GM12874 (cell line): Measurements from ENCODE around the gene PDGFA.
A peak's percentile ranks its signal among the peaks of the same experiment; 100 is the strongest.

Source experiments
- TF ChIP-seq, protein P1 (sequence below): IDR thresholded peaks from 2 replicates; pipeline ENCODE4 v1.5.1; 2011; ENCODE audit warnings: low read depth, mild to moderate bottlenecking, control low read depth, low read length, moderate library complexity; ENCODE audit not compliant: insufficient read depth

PDGFA gene

DNA sequence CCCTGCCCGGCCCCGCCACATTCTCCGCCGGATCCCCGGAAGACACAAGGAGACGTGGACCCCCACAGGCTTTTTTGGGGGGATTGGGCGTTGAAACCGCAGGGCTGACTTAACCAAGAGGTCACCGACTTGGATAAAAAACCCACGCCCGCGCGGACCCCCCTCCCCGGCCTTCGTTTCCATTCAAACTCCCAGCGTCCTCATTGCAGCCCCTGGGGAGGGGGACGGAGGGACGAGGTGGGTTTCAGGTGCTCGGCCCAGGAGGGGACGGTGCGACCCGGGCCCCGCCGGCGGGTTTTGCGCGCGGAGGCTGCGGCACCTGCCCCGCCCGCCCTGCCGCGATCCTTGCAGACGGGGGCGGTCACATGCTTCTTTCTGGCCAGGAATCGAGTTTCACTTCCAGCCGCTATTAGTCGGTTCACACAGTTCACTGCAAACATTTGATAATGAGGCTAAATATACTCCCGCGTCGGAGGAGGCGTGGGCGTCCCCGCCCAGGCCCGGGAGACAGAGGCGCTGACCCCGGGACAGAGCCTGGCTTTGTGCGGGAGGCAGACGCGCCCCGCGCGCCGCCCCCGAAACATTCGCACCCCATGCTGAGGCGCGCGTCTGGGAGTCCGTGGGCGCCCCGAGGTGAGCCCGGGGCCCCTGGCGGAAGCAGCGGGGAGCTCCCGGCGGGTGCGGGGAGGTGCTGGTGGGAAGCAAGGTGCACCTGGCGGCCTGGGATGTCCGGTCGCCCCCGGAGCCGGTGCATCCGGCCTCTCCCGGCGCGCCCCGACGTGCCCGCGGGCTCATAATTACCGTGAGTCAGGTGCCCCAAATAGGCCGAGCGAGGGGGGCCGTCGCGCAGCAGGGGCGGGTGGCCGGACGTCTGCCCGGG is 2.7 kb upstream of the PDGFA start:
- TF ChIP-seq, protein P1, sequence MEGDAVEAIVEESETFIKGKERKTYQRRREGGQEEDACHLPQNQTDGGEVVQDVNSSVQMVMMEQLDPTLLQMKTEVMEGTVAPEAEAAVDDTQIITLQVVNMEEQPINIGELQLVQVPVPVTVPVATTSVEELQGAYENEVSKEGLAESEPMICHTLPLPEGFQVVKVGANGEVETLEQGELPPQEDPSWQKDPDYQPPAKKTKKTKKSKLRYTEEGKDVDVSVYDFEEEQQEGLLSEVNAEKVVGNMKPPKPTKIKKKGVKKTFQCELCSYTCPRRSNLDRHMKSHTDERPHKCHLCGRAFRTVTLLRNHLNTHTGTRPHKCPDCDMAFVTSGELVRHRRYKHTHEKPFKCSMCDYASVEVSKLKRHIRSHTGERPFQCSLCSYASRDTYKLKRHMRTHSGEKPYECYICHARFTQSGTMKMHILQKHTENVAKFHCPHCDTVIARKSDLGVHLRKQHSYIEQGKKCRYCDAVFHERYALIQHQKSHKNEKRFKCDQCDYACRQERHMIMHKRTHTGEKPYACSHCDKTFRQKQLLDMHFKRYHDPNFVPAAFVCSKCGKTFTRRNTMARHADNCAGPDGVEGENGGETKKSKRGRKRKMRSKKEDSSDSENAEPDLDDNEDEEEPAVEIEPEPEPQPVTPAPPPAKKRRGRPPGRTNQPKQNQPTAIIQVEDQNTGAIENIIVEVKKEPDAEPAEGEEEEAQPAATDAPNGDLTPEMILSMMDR, result no peak

DNA sequence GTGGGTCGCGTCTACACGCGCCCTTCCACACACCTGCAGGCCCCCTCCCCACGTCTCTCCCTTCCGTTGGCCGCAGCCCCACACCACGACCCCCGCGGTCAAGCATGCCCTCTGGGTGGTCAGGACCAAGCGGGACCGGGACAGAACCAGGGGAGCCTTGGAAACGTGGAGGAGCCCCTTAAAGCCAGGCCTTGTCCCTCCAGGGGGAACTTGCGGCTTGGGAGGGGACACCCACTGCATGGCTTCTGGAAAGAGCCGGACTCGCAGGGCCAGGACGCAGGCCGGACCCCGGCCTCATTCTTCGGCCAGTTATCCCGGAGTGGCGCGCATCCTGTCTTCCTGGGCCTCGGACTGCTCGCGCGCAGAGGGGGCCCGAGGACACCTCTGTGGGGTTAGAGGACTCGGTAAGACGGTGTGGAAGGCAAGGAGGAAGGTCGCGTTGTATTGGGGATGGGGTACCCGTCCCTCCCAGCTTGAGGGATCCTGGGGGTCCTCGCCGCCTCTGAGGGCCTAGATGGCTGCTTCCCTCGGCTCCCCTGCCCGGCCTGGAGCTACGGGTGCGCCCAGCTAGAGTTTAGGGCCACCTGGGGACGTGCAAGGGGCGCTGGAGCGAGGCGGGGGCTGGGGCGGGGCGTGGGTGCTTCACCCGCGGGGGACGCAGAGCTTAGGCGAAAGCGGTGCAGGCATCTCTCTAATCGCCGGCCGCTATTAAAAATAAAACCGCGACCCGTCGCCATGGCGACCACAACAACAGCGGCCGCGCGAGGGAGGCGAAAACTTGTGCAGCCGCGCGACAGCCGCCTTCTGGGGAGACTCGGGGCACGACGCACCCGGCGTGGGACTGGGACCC is 1.8 kb upstream of the PDGFA start:
- TF ChIP-seq, protein P1, result no peak

DNA sequence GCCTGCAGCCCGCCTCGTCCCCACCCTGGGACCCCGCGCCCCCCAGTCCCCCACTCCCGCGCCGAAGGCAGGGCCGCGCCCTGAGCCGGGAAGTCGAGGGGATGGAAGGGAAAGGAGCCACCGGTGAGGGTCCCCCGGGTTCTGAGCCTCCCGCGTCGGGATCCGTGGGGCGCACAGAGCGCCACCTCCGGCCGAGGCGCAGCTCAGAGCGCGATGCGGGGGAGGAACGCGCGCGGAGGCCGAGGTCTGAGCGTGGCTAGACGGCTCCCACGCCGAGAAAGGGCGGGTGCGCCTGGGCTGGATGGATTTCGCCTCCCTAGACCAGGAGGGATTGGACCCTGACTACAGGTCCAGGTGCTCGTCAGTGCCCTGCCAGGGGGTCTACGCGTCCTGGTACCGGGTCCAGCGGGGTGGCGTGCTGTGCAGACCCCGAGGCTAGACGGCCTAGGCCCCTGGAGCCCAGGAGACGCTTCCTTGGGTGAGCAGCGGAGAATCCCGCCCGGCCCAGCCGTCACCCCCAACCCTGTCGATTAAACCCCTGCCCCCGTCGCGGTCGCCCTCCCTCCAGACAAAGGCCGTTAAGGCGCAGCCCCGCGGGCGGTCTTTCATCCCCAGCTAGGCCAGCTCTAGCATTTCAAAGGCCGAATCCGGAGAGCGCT is 986 bp upstream of the PDGFA start:
- TF ChIP-seq, protein P1, result peak; percentile 30

DNA sequence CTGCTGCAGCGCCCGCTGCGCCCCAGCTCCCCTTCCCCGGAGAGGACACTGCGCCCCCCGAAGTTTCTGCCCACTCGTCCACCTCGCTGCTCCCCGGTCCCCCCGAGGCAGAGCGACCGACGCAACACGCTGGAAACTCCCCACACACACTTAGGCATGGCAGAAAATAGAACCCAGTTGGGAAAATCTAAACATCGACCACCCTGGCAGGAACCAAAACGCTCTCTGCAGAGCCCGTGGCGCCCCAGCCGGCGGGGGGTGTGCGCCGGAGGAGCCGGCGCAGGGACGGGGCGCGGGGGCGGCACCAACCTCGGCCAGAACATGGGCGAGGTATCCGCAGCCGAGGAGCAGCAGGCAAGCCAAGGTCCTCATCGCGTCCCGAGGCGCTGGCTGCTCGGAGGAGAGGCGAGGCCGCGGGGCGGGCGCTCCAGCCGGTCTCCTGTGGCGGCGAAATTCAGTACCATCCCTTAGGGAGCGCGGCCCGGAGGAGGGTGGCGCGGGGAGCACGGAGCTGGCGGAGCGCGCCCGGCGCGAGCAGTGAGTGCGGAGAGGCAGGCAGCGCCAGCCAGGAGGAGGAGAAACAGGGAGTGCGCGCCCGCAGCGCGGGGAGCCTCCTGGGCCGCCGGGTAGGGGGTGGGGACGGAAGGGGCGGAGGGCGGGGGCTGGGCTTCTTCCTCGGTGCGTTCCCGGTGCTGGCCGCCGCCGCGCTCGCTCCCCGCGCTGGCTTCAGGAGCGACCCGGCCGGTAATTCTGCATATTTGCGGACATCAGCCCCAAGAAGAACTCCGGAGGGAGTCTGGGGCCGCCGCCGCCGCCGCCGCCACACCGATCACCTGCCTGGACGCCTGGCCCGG is 789 bp downstream of the PDGFA start:
- TF ChIP-seq, protein P1, result no peak

DNA sequence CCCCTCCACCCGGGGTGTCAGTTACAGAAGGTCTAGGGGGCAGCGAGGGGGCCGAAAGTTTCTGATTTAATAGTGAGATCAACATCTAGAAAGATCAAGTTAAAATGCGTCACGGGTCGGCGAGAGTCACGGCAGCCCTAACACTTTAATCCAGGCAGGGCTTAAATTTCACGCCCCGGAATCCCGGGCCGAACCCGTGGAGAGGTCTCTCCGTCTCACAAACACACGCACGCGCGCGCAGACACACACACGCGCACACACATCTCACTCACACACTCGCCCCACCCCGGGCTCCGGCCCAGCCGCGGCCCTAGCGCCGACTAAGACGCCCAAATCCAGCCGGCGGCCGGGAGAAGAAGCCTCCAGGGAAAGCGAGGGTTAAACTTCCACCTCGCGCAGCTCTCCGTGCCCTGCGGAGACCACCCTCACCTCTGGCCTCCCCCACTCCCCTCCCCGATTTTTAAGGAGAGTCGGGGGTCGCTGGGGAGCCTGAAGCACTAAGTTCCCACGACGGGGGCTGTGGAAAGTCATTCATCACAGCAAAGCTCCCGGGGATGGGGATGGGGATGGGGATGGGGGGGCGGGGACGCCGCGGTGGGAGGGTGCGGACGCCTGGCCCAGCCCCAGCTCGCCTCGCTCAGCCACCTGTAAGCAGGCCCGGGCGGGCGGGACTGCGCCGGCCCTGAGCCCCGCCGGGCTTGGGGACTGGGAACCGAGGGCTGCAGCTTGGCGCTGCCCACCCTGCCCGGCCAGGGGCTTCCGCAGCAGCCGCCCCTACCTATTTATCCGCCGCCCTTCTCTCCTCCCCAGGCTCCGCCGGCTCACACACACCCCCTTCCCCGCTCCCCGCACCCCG is 1.6 kb downstream of the PDGFA start:
- TF ChIP-seq, protein P1, result no peak
